Right lung (tissue), 5 donors: ENCODE results near the gene GPR162. TPM values are rescaled to one million over a fixed set of nuclear protein-coding genes. Genes with fewer than 3 reads are reported as not detected.
A peak's percentile ranks its signal among the peaks of the same experiment; 100 is the strongest.
"Not testable (repeated sequence)": the region's sequence is repeated elsewhere in the genome, so short reads cannot be mapped to it uniquely, and the experiment has no call there.

Experiments used
- DNase-seq, 2 donors: peaks; one replicate each; pipeline ENCODE4 v3.0.0-alpha.2; 2013
- polyA plus RNA-seq, 5 donors: library from polyadenylated mRNA; unstranded; fragments of 120-200 nt; gene quantifications; one replicate each; pipeline versions ENCODE4 v1.2.1 to v1.2.3, GENCODE V29; 2013; ENCODE audit warnings: inconsistent platforms in 1 of 5, low replicate concordance in 1 of 5; ENCODE audit not compliant: insufficient read length in 5 of 5, insufficient read depth in 1 of 5

Gene GPR162
- polyA plus RNA-seq, 5 donors, result 7.1 to 17.0 (median 12.1) TPM

GRCh38 chr12:6872073-6873048, 50.7 kb downstream of the GPR162 start:
- peak; percentile 82 to 83 for DNase-seq

GRCh38 chr12:6873094-6874014, 51.7 kb downstream of the GPR162 start, which contains the start of gene SPSB2:
TSS of gene SPSB2 (minus strand) at chr12:6873303. CDS start at chr12:6872901, 402 bp downstream.
- DNase-seq, result peak; percentile 98 to 99

GRCh38 chr12:6874015-6874368, 52.4 kb downstream of the GPR162 start:
- not testable (repeated sequence) for DNase-seq

Other genes starting within 250 kb of the GPR162 start
- gene CHD4, start 214.4 kb upstream of the GPR162 start, polyA plus RNA-seq, result 100 to 1,000 TPM; 196 to 268 (median 221) TPM
- gene LPAR5, start 185.9 kb upstream of the GPR162 start, polyA plus RNA-seq, result 1 to 10 TPM; 1.3 to 2.1 (median 1.3) TPM
- 1 to 10 TPM; 5.5 to 7.4 (median 6.5) TPM for gene ACRBP, start 174.4 kb upstream of the GPR162 start, polyA plus RNA-seq
- gene ING4, start 158.7 kb upstream of the GPR162 start, polyA plus RNA-seq, result 100 to 1,000 TPM in 3 of 5 donors, 10 to 100 TPM in 2; 89.5 to 116 (median 109) TPM
- 10 to 100 TPM; 79.4 to 98.5 (median 86.1) TPM for gene ZNF384, start 132.4 kb upstream of the GPR162 start, polyA plus RNA-seq
- 10 to 100 TPM in 1 of 5 donors, 1 to 10 TPM in 4; 5.2 to 10.4 (median 6.7) TPM for gene PIANP, start 121.0 kb upstream of the GPR162 start, polyA plus RNA-seq
- gene COPS7A, start 97.8 kb upstream of the GPR162 start, polyA plus RNA-seq, result 10 to 100 TPM; 48.4 to 59.1 (median 56.3) TPM
- gene MLF2, start 68.7 kb upstream of the GPR162 start, polyA plus RNA-seq, result 100 to 1,000 TPM; 147 to 203 (median 179) TPM
- gene PTMS, start 55.5 kb upstream of the GPR162 start, polyA plus RNA-seq, result 1,000 to 10,000 TPM in 1 of 5 donors, 100 to 1,000 TPM in 4; 621 to 1,050 (median 719) TPM
- 1 to 10 TPM; 1.3 to 2.9 (median 1.7) TPM for gene LAG3, start 49.3 kb upstream of the GPR162 start, polyA plus RNA-seq
- gene CD4, start 32.3 kb upstream of the GPR162 start, polyA plus RNA-seq, result 100 to 1,000 TPM in 1 of 5 donors, 10 to 100 TPM in 4; 73.5 to 108 (median 89.3) TPM
- gene P3H3, start 6.6 kb downstream of the GPR162 start, polyA plus RNA-seq, result 10 to 100 TPM; 14.5 to 40.9 (median 21.7) TPM
- gene GNB3, start 19.1 kb downstream of the GPR162 start, polyA plus RNA-seq, result 1 to 10 TPM; 3.5 to 8.4 (median 6.0) TPM
- 10 to 100 TPM; 23.4 to 69.1 (median 38.0) TPM for gene CDCA3, start 29.5 kb downstream of the GPR162 start, polyA plus RNA-seq
- gene USP5, start 30.3 kb downstream of the GPR162 start, polyA plus RNA-seq, result 10 to 100 TPM; 46.9 to 65.2 (median 53.2) TPM
- 100 to 1,000 TPM; 420 to 565 (median 460) TPM for gene TPI1, start 45.7 kb downstream of the GPR162 start, polyA plus RNA-seq
- gene SPSB2, start 51.5 kb downstream of the GPR162 start, polyA plus RNA-seq, result 10 to 100 TPM in 1 of 5 donors, 1 to 10 TPM in 4; 4.1 to 17.1 (median 5.6) TPM
- gene LRRC23, start 83.0 kb downstream of the GPR162 start, polyA plus RNA-seq, result 10 to 100 TPM; 14.1 to 34.8 (median 26.6) TPM
- 10 to 100 TPM in 4 of 5 donors, 1 to 10 TPM in 1; 9.0 to 17.8 (median 14.9) TPM for gene ENO2, start 92.8 kb downstream of the GPR162 start, polyA plus RNA-seq
- gene ATN1, start 106.1 kb downstream of the GPR162 start, polyA plus RNA-seq, result 100 to 1,000 TPM in 3 of 5 donors, 10 to 100 TPM in 2; 80.2 to 135 (median 118) TPM
- 10 to 100 TPM in 1 of 5 donors, 1 to 10 TPM in 2, not detected in 2; 5.9 to 20.2 (median 7.9) TPM for gene RNU7-1, start 122.0 kb downstream of the GPR162 start, polyA plus RNA-seq
- 100 to 1,000 TPM; 179 to 281 (median 188) TPM for gene C12orf57, start 122.2 kb downstream of the GPR162 start, polyA plus RNA-seq
- 10 to 100 TPM; 15.1 to 21.8 (median 19.0) TPM for gene PTPN6, start 129.5 kb downstream of the GPR162 start, polyA plus RNA-seq
- gene PHB2, start 148.8 kb downstream of the GPR162 start, polyA plus RNA-seq, result 100 to 1,000 TPM; 274 to 333 (median 302) TPM
- 10 to 100 TPM; 43.5 to 52.7 (median 50.2) TPM for gene EMG1, start 149.1 kb downstream of the GPR162 start, polyA plus RNA-seq
- gene LPCAT3, start 196.7 kb downstream of the GPR162 start, polyA plus RNA-seq, result 10 to 100 TPM; 56.7 to 67.9 (median 60.4) TPM
- gene C1S, start 238.9 kb downstream of the GPR162 start, polyA plus RNA-seq, result 100 to 1,000 TPM in 4 of 5 donors, 10 to 100 TPM in 1; 97.0 to 139 (median 120) TPM